K562 (cell line): Measurements from ENCODE around the gene ATP5PB. TPM values are rescaled to one million over a fixed set of nuclear protein-coding genes. Genes with fewer than 3 reads are reported as not detected.

Experiments used
- CSDE1 ChIP-seq, 2 experiments: fragments of 450-650 bp; IDR thresholded peaks; 2 replicates each; pipeline ENCODE4 v1.6.1; 2016; ENCODE audit warnings: mild to moderate bottlenecking in 1 of 2
- DEAF1 ChIP-seq: fragments of 450-650 bp; formaldehyde crosslinking; IDR thresholded peaks from 2 replicates; pipeline ENCODE4 v1.4.0; 2020; ENCODE audit warnings: mild to moderate bottlenecking, moderate library complexity
- ELF1 ChIP-seq: fragments of 200-800 bp; sonication (Bioruptor generic); IDR thresholded peaks from 2 replicates; pipeline ENCODE4 v1.6.1; 2016; ENCODE audit warnings: missing genetic modification characterization, missing compliant biosample characterization
- GATA2 ChIP-seq: sonication (generic); formaldehyde crosslinking; IDR thresholded peaks from 2 replicates; pipeline ENCODE4 v1.4.0; 2020; ENCODE audit warnings: mild to moderate bottlenecking, missing genetic modification reagents
- KLF13 ChIP-seq: fragments of 450-650 bp; IDR thresholded peaks from 2 replicates; pipeline ENCODE4 v1.6.1; 2016; ENCODE audit warnings: missing genetic modification characterization, low read depth, mild to moderate bottlenecking, missing compliant biosample characterization, moderate library complexity, borderline replicate concordance
- MTA2 ChIP-seq: fragments of 450-650 bp; IDR thresholded peaks from 2 replicates; pipeline ENCODE4 v1.6.1; 2016; ENCODE audit warnings: low read depth
- NFRKB ChIP-seq: fragments of 450-650 bp; IDR thresholded peaks from 2 replicates; pipeline ENCODE4 v1.6.1; 2016; ENCODE audit warnings: low read depth
- PYGO2 ChIP-seq: fragments of 450-650 bp; IDR thresholded peaks from 2 replicates; pipeline ENCODE4 v1.6.1; 2016; ENCODE audit warnings: mild to moderate bottlenecking, missing genetic modification characterization, moderate library complexity, missing compliant biosample characterization
- RB1 ChIP-seq: fragments of 450-650 bp; IDR thresholded peaks from 2 replicates; pipeline ENCODE4 v1.6.1; 2017; ENCODE audit warnings: low read depth, mild to moderate bottlenecking
- RHOXF2B ChIP-seq: fragments of 250-450 bp; sonication (Bioruptor Pico); conservative IDR thresholded peaks from 2 replicates; pipeline ENCODE4 v1.5.1; 2021
- THRAP3 ChIP-seq: fragments of 450-650 bp; IDR thresholded peaks from 2 replicates; pipeline ENCODE4 v1.6.1; 2016; ENCODE audit warnings: mild to moderate bottlenecking, inconsistent platforms, borderline replicate concordance
- ZNF212 ChIP-seq: fragments of 450-650 bp; formaldehyde crosslinking; IDR thresholded peaks from 2 replicates; pipeline ENCODE4 v1.4.0; 2020; ENCODE audit warnings: mild to moderate bottlenecking
- ZNF384 ChIP-seq: IDR thresholded peaks from 2 replicates; pipeline ENCODE4 v1.6.1; 2012; ENCODE audit warnings: low read depth, low read length, improper control_type of control experiment
- ZNF395 ChIP-seq: fragments of 200-800 bp; sonication (Bioruptor generic); IDR thresholded peaks from 2 replicates; pipeline ENCODE4 v1.6.1; 2017; ENCODE audit warnings: missing genetic modification characterization, missing compliant biosample characterization
- polyA plus RNA-seq, 8 experiments: library from polyadenylated mRNA; depleted of rRNA in 4 of 8; stranded (reverse) in 5 of 8; unstranded in 3 of 8; fragments of >200 nt; fragmentation: Nextera tagmentation in 2 of 8; fragmentation: Illumina TruSeq in 1 of 8; extraction: Ambion mirVana in 2 of 8; extraction: Trizol in 1 of 8; gene quantifications; 2 replicates each; pipeline versions ENCODE4 v1.2.1 to v1.2.3, GENCODE V29; 2011 to 2014; ENCODE audit warnings: inconsistent platforms in 1 of 8, missing spikeins in 1 of 8
- total RNA-seq, 7 experiments: library from RNA; depleted of rRNA in 6 of 7; stranded (reverse); fragments of >200 nt in 6 of 7; fragmentation: Illumina TruSeq in 2 of 7; extraction: Trizol in 2 of 7; gene quantifications; 2 replicates each; pipeline versions ENCODE4 v1.2.1 to v1.2.3, GENCODE V29; 2011 to 2021; ENCODE audit warnings: low replicate concordance in 1 of 7
- TF ChIP-seq, protein P1 (sequence below): sonication (generic); formaldehyde crosslinking; IDR thresholded peaks from 2 replicates; pipeline ENCODE4 v1.8.1; 2022; ENCODE audit warnings: missing genetic modification reagents
- TF ChIP-seq, protein P2 (sequence below): sonication (generic); formaldehyde crosslinking; IDR thresholded peaks from 2 replicates; pipeline ENCODE4 v1.8.1; 2023; ENCODE audit warnings: mild to moderate bottlenecking, missing genetic modification reagents
- TF ChIP-seq, protein P3 (sequence below): fragments of 450-650 bp; IDR thresholded peaks from 2 replicates; pipeline ENCODE4 v1.6.1; 2018; ENCODE audit not compliant: partially characterized antibody

The ATP5PB gene
- total and polyA plus RNA-seq, 9 of the 15 experiments (the other 6 are each of a cell fraction or from before 2014, with no cell fraction given), result 651 to 2,735 (median 1,061) TPM

GRCh38 chr1:111448918-111449702 lies at the start of gene ATP5PB, which contains the start of gene WDR77 (continued):
- TF ChIP-seq RHOXF2B (CRISPR knock-in tag) (0 out of 2 replicates have a peak, but pooled peaks have one; percentile 41), KLF13 (tag) (peak; percentile 93), PYGO2 (no peak), MTA2 (no peak), ZNF212 (no peak), ZNF384 (peak; percentile 98), NFRKB (peak; percentile 98), CSDE1 (IDR thresholded peaks at IDR 0.05) (no peak), ZNF395 (CRISPR knock-in tag) (peak; percentile 72; the same call in 1 of the 2 replicates), THRAP3 (no peak), GATA2 (CRISPR knock-in tag) (no peak), RB1 (peak; percentile 47; the same call in 1 of the 2 replicates), ELF1 (tag) (peak; percentile 75), DEAF1 (CRISPR knock-in tag) (no peak)
- TF ChIP-seq, protein P1, sequence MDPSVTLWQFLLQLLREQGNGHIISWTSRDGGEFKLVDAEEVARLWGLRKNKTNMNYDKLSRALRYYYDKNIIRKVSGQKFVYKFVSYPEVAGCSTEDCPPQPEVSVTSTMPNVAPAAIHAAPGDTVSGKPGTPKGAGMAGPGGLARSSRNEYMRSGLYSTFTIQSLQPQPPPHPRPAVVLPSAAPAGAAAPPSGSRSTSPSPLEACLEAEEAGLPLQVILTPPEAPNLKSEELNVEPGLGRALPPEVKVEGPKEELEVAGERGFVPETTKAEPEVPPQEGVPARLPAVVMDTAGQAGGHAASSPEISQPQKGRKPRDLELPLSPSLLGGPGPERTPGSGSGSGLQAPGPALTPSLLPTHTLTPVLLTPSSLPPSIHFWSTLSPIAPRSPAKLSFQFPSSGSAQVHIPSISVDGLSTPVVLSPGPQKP (CRISPR knock-in tag), result no peak
- TF ChIP-seq, protein P2, sequence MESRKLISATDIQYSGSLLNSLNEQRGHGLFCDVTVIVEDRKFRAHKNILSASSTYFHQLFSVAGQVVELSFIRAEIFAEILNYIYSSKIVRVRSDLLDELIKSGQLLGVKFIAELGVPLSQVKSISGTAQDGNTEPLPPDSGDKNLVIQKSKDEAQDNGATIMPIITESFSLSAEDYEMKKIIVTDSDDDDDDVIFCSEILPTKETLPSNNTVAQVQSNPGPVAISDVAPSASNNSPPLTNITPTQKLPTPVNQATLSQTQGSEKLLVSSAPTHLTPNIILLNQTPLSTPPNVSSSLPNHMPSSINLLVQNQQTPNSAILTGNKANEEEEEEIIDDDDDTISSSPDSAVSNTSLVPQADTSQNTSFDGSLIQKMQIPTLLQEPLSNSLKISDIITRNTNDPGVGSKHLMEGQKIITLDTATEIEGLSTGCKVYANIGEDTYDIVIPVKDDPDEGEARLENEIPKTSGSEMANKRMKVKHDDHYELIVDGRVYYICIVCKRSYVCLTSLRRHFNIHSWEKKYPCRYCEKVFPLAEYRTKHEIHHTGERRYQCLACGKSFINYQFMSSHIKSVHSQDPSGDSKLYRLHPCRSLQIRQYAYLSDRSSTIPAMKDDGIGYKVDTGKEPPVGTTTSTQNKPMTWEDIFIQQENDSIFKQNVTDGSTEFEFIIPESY (CRISPR knock-in tag), result peak; percentile 17; the same call in 1 of the 2 replicates
- TF ChIP-seq, protein P3, sequence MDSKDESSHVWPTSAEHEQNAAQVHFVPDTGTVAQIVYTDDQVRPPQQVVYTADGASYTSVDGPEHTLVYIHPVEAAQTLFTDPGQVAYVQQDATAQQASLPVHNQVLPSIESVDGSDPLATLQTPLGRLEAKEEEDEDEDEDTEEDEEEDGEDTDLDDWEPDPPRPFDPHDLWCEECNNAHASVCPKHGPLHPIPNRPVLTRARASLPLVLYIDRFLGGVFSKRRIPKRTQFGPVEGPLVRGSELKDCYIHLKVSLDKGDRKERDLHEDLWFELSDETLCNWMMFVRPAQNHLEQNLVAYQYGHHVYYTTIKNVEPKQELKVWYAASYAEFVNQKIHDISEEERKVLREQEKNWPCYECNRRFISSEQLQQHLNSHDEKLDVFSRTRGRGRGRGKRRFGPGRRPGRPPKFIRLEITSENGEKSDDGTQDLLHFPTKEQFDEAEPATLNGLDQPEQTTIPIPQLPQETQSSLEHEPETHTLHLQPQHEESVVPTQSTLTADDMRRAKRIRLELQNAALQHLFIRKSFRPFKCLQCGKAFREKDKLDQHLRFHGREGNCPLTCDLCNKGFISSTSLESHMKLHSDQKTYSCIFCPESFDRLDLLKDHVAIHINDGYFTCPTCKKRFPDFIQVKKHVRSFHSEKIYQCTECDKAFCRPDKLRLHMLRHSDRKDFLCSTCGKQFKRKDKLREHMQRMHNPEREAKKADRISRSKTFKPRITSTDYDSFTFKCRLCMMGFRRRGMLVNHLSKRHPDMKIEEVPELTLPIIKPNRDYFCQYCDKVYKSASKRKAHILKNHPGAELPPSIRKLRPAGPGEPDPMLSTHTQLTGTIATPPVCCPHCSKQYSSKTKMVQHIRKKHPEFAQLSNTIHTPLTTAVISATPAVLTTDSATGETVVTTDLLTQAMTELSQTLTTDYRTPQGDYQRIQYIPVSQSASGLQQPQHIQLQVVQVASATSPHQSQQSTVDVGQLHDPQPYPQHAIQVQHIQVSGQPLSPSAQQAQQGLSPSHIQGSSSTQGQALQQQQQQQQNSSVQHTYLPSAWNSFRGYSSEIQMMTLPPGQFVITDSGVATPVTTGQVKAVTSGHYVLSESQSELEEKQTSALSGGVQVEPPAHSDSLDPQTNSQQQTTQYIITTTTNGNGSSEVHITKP, result no peak
